Measurements from ENCODE around the gene PLEKHA6. TPM values are rescaled to one million over a fixed set of nuclear protein-coding genes. Genes with fewer than 3 reads are reported as not detected.

Gene PLEKHA6
- polyA plus RNA-seq, 1 experiment = 4.2 TPM

- Histone ChIP-seq H3K27me3 (ENCODE audit: control insufficient read depth, insufficient read depth, low read length) (no peaks in the 10 kb centered on the region), H3K36me3 (ENCODE audit: control insufficient read depth, insufficient read depth, low read length) (no peaks in the 10 kb centered on the region), H3K4me3 (ENCODE audit: low read depth, low read length) (no peak overlapping the region)
- no peak for TF ChIP-seq CTCF (IDR thresholded peaks at IDR 0.05; ENCODE audit: insufficient read depth, low read depth, low read length)
- ChIA-PET CTCF (interaction anchor here (1.0 to 1.9 kb wide), 4 partner anchors 9 to 69 kb away, joined by 3 to 7 read pairs (median 4); no protein-coding TSS in a partner anchor), POLR2A (no interaction called here)
- no peak for DNase-seq (ENCODE audit: low read depth)
Observed at GRCh38 chr1:204327359-204327758, 32.4 kb downstream of the PLEKHA6 start.

GRCh38 chr1:204326771-204327300, 32.9 kb downstream of the PLEKHA6 start:
- no peak for DNase-seq (ENCODE audit: low read depth)
- TF ChIP-seq CTCF (IDR thresholded peaks at IDR 0.05; ENCODE audit: insufficient read depth, low read depth, low read length) = no peak
- Histone ChIP-seq H3K36me3 (ENCODE audit: control insufficient read depth, insufficient read depth, low read length) (no peaks in the 10 kb centered on the region), H3K27me3 (ENCODE audit: control insufficient read depth, insufficient read depth, low read length) (no peaks in the 10 kb centered on the region), H3K4me3 (ENCODE audit: low read depth, low read length) (no peak overlapping the region)
- ChIA-PET POLR2A (no interaction called here), CTCF (interaction anchor here (0.8 to 1.9 kb wide), 5 partner anchors 9 to 113 kb away, joined by 3 to 7 read pairs (median 4); no protein-coding TSS in a partner anchor)

- CTCF ChIA-PET = interaction anchor here (1.3 to 2.2 kb wide), 3 partner anchors 10 to 37 kb away, joined by 4 to 6 read pairs (median 5); no protein-coding TSS in a partner anchor
- POLR2A ChIA-PET = no interaction called here
Observed at GRCh38 chr1:204325944-204326343, 33.8 kb downstream of the PLEKHA6 start.

GRCh38 chr1:204323887-204324286, 35.8 kb downstream of the PLEKHA6 start:
- no peaks in the 10 kb centered on the region for H3K36me3 ChIP-seq (ENCODE audit: control insufficient read depth, insufficient read depth, low read length)
- H3K27me3 ChIP-seq (ENCODE audit: control insufficient read depth, insufficient read depth, low read length) = no peaks in the 10 kb centered on the region
- ChIA-PET CTCF (interaction anchor here (0.8 to 2.7 kb wide), 7 partner anchors 11 to 982 kb away, joined by 3 to 11 read pairs (median 5); partner anchors contain the start of genes GOLT1A and PLEKHA6), POLR2A (interaction anchor here (0.6 kb wide), 1 partner anchor 54 kb away, joined by 4 read pairs; no protein-coding TSS in a partner anchor)
- no peak overlapping the region for H3K4me3 ChIP-seq (ENCODE audit: low read depth, low read length)
- no peak for TF ChIP-seq CTCF (IDR thresholded peaks at IDR 0.05; ENCODE audit: insufficient read depth, low read depth, low read length)
- DNase-seq (ENCODE audit: low read depth) = peak; percentile 22

More at GRCh38 chr1:204325944-204326343, 33.8 kb downstream of the PLEKHA6 start:
- no peak for DNase-seq (ENCODE audit: low read depth)
- no peak for TF ChIP-seq CTCF (IDR thresholded peaks at IDR 0.05; ENCODE audit: insufficient read depth, low read depth, low read length)
- no peaks in the 10 kb centered on the region for H3K36me3 ChIP-seq (ENCODE audit: control insufficient read depth, insufficient read depth, low read length)
- no peak overlapping the region for H3K4me3 ChIP-seq (ENCODE audit: low read depth, low read length)
- H3K27me3 ChIP-seq (ENCODE audit: control insufficient read depth, insufficient read depth, low read length) = no peaks in the 10 kb centered on the region

- DNase-seq (ENCODE audit: low read depth) = no peak
- Histone ChIP-seq H3K36me3 (ENCODE audit: control insufficient read depth, insufficient read depth, low read length) (no peaks in the 10 kb centered on the region), H3K27me3 (ENCODE audit: control insufficient read depth, insufficient read depth, low read length) (no peaks in the 10 kb centered on the region), H3K4me3 (ENCODE audit: low read depth, low read length) (no peak overlapping the region)
- POLR2A ChIA-PET = no interaction called here
- CTCF ChIA-PET = interaction anchor here (1.0 to 2.6 kb wide), 5 partner anchors 11 to 115 kb away, joined by 3 to 10 read pairs (median 6); partner anchors contain the start of gene PLEKHA6
- no peak for TF ChIP-seq CTCF (IDR thresholded peaks at IDR 0.05; ENCODE audit: insufficient read depth, low read depth, low read length)
Observed at GRCh38 chr1:204322339-204322868, 37.3 kb downstream of the PLEKHA6 start.
